ENCODE results near the gene MYO3B.
"Not testable (repeated sequence)": the region's sequence is repeated elsewhere in the genome, so short reads cannot be mapped to it uniquely, and the experiment has no call there.

MYO3B gene

DNA sequence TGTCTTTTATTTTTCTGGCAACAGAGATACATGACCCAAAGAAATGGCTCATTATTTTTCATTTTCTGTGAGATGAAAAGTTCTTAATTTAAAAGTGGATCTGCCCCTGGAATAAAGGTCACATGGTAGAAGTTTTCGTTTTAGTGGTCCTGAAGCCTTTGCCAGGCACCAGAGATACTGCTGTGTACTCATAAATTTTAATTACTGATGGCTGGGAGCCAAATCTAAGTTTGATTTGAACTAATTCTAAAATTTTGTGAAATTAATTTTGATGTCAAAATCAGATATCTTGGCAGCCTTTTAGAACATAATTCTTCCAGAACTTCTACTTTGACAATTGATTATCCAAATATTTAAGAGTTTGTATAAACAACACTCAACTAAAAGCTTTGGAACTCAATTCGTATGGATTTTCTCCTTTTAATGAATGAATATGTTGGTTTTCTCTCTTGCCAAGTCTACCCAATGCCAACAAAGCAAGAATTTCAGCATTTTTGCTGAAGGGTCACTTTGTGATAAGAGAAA is 408.7 kb downstream of the MYO3B start:
- Histone ChIP-seq H3K4me3 (no peak overlapping the region), H3K27ac (no peak overlapping the region), H4K20me1 (no peaks in the 10 kb centered on the region), H3K9ac (no peak overlapping the region), H3K4me2 (no peak overlapping the region), H3K9me3 (replicated peaks in 1 of 11) (no peaks in the 10 kb centered on the region), H3K4me1 (no peaks in the 10 kb centered on the region), H3K36me3 (no peaks in the 10 kb centered on the region), H3K27me3 (no peaks in the 10 kb centered on the region)
- TF ChIP-seq Cebpa-rat (IDR thresholded peaks at IDR 0.05), result no peak

DNA sequence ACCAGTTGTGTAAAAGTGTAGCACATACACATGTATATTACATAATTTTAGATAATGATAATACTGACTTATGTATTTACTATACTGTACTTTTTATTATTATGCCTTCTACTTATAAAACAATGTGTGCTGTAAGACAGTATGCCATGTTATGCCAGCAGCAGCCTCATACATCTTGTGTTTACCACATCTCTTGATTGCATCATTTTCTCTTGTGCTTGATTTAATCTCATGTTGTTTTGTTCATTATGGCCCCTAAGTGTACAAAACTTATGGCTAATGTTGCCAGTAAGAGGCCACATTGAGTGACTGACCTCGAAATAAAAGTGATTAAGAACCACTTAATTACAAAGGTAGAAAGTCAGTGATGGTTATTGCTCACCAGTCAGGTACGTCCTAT is 409.2 kb downstream of the MYO3B start:
- H3K4me3 ChIP-seq, result no peak overlapping the region
- no peak for TF ChIP-seq Cebpa-rat (IDR thresholded peaks at IDR 0.05)
- H3K36me3 ChIP-seq, result no peaks in the 10 kb centered on the region
- H3K4me1 ChIP-seq, result no peaks in the 10 kb centered on the region
- no peaks in the 10 kb centered on the region for H3K27me3 ChIP-seq
- H3K4me2 ChIP-seq, result no peak overlapping the region
- H3K9ac ChIP-seq, result no peak overlapping the region
- H3K9me3 ChIP-seq (replicated peaks in 1 of 11), result no peaks in the 10 kb centered on the region
- H4K20me1 ChIP-seq, result no peaks in the 10 kb centered on the region
- no peak overlapping the region for H3K27ac ChIP-seq

DNA sequence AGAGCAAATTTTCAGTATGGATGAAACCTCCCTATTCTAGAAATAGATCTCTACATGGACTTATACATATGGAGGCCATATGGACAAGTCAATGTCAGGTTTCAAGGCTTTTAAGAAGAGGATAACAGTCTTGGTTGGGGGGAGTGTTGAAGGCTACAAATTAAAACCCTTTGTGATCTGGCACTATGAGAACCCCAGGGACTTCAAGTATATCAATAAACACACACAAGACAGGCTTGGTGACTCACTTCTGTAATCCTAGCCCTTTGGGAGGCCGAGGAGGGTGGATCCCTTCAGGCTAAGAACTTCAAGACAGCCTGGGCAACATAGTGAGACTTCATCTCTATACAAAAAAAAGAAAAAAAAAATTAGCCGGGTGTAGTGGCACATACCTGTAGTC is 410.0 kb downstream of the MYO3B start:
- Histone ChIP-seq H3K9ac (no peak overlapping the region), H3K36me3 (no peaks in the 10 kb centered on the region), H4K20me1 (no peaks in the 10 kb centered on the region), H3K4me1 (no peaks in the 10 kb centered on the region), H3K9me3 (replicated peaks in 1 of 11) (no peaks in the 10 kb centered on the region), H3K4me3 (no peak overlapping the region), H3K27ac (no peak overlapping the region), H3K4me2 (no peak overlapping the region), H3K27me3 (no peaks in the 10 kb centered on the region)
- TF ChIP-seq Cebpa-rat (IDR thresholded peaks at IDR 0.05), result no peak

DNA sequence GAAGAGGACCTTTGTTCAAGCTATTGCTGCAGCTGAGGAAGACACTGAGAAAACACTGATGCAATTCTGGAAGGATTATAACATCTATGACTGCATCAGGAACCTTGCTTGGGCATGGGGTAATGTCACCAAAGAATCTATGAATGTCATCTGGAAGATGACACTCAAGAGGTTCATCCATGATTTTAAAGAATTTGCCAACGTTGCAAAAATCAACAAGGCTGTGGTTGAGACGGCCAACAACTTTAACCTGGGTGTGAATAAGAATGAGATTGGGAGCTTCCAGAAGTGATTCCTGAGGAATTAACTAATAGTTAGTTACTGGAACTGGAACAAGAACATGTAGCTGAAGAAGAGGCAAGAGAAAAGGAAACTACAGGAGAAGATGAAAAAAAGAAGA is 410.8 kb downstream of the MYO3B start:
- no peaks in the 10 kb centered on the region for H3K27me3 ChIP-seq
- H3K4me1 ChIP-seq, result no peaks in the 10 kb centered on the region
- H3K4me3 ChIP-seq, result no peak overlapping the region
- H3K9ac ChIP-seq, result no peak overlapping the region
- TF ChIP-seq Cebpa-rat (IDR thresholded peaks at IDR 0.05), result no peak
- no peaks in the 10 kb centered on the region for H3K9me3 ChIP-seq (replicated peaks in 1 of 11)
- no peaks in the 10 kb centered on the region for H4K20me1 ChIP-seq
- H3K36me3 ChIP-seq, result no peaks in the 10 kb centered on the region
- H3K27ac ChIP-seq, result no peak overlapping the region
- no peak overlapping the region for H3K4me2 ChIP-seq

DNA sequence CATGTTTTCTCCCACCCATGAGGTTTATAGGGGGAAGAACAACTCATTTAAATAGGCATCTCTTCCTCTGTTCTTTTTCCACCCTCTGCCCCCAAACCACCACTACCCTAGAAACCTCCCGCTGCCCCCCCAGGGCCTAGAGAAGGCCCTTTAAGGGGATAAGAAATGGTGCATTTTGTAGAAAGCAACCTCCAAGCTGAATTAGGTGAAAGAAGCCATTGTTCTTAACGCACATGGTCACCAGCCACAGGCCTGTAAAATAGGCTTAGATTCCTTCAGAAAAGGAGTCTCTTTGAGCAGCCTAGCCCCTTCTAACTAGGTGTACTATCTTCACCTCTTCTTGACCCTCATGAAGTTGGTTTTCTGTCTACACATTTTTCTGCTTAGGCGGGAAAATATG is 418.6 kb downstream of the MYO3B start:
- Histone ChIP-seq H3K27ac (no peak overlapping the region), H3K4me2 (no peak overlapping the region), H3K36me3 (no peaks in the 10 kb centered on the region), H3K9me3 (replicated peaks in 1 of 11) (no peaks in the 10 kb centered on the region), H3K9ac (no peak overlapping the region), H3K4me1 (no peaks in the 10 kb centered on the region), H3K4me3 (no peak overlapping the region), H4K20me1 (no peaks in the 10 kb centered on the region), H3K27me3 (no peaks in the 10 kb centered on the region)
- no peak for TF ChIP-seq Cebpa-rat (IDR thresholded peaks at IDR 0.05)

DNA sequence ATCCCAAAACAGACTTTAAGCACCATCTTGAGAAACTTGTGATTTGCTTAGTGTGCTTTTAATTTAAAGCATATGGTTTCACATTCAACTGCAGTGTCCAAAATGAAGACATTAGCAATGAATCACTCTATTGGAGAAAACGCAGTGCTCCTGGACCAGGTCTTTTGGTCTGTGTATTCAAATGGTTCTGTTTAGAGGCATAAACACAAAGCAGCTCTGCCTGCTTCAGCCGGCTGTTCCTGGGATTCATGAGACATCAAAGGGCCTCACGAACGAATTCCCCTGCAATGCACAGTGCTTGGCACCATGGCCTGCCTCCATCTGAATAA is 420.1 kb downstream of the MYO3B start:
- Histone ChIP-seq H3K9ac (no peak overlapping the region), H3K27me3 (no peaks in the 10 kb centered on the region), H4K20me1 (no peaks in the 10 kb centered on the region), H3K4me2 (no peak overlapping the region), H3K4me1 (no peaks in the 10 kb centered on the region), H3K4me3 (no peak overlapping the region), H3K9me3 (replicated peaks in 1 of 11) (no peaks in the 10 kb centered on the region), H3K36me3 (no peaks in the 10 kb centered on the region), H3K27ac (no peak overlapping the region)
- no peak for TF ChIP-seq Cebpa-rat (IDR thresholded peaks at IDR 0.05)

DNA sequence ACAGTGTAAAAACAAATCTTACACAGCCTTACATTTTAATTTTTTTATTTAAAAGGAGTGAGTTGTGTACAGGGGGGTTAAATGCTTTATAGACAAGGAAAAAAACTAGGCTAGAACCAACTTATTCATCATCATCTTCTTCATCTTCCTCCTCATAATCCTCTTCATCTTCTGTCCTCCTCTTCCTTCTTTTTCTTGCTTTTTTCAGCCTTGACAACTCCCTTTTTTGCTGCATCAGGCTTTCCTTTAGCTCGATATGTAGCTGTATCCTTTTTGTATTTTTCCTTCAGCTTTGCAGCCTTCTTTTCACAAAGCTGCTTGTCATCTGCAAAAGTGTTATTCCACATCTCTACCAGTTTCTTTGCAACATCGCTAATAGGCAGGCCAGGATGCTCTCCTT is 423.5 kb downstream of the MYO3B start:
- H4K20me1 ChIP-seq, result no peaks in the 10 kb centered on the region
- no peaks in the 10 kb centered on the region for H3K4me1 ChIP-seq
- H3K27ac ChIP-seq, result no peak overlapping the region
- no peaks in the 10 kb centered on the region for H3K27me3 ChIP-seq
- H3K4me3 ChIP-seq, result no peak overlapping the region
- no peaks in the 10 kb centered on the region for H3K36me3 ChIP-seq
- no peaks in the 10 kb centered on the region for H3K9me3 ChIP-seq (replicated peaks in 1 of 11)
- TF ChIP-seq Cebpa-rat (IDR thresholded peaks at IDR 0.05), result no peak
- H3K4me2 ChIP-seq, result no peak overlapping the region
- no peak overlapping the region for H3K9ac ChIP-seq

DNA sequence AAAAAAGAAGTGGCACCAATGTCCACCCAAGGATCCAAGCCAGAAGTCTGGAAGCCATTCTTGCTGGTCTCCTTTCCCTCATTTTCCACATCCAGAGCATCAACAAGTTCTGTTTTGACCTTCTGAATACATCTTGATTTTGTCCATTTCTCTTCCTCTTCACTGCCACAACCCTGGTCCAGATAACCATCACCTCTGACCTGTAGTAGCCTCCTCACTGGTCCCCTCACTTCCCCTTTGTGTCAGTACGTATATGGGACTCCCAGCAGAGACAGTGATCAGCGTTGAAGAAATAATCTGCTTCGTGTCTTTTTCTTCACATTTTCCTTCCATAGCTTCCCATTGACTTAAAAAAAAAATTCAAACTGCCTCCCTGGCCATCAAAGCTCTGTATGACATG is 427.9 kb downstream of the MYO3B start:
- no peaks in the 10 kb centered on the region for H3K4me1 ChIP-seq
- TF ChIP-seq Cebpa-rat (IDR thresholded peaks at IDR 0.05), result no peak
- H3K9me3 ChIP-seq (replicated peaks in 1 of 11), result no peaks in the 10 kb centered on the region
- no peak overlapping the region for H3K27ac ChIP-seq
- no peaks in the 10 kb centered on the region for H4K20me1 ChIP-seq
- H3K4me3 ChIP-seq, result no peak overlapping the region
- H3K36me3 ChIP-seq, result no peaks in the 10 kb centered on the region
- H3K27me3 ChIP-seq, result no peaks in the 10 kb centered on the region
- no peak overlapping the region for H3K4me2 ChIP-seq
- no peak overlapping the region for H3K9ac ChIP-seq

DNA sequence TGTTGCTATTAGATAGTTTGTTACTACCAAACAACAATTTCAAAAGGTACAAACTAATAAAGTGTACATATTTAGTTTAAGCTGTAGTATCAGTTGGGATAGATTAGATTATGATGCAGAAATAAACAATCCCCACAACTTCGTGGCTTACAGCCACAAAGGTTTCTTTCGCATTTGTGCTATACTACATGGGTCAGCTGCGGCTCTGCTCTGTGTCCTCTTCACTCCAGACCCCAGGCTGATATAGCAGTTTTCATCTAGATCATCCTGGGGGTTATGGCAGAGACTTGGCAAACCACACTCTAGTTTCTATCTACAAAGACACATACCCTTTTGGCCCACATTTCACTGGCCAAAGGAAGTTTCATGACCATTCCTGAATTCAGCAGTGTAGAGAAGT is 429.2 kb downstream of the MYO3B start:
- H3K9ac ChIP-seq, result no peak overlapping the region
- no peak overlapping the region for H3K4me3 ChIP-seq
- no peak overlapping the region for H3K27ac ChIP-seq
- no peaks in the 10 kb centered on the region for H3K4me1 ChIP-seq
- H3K27me3 ChIP-seq, result no peaks in the 10 kb centered on the region
- H3K4me2 ChIP-seq, result no peak overlapping the region
- H3K9me3 ChIP-seq (replicated peaks in 1 of 11), result no peaks in the 10 kb centered on the region
- no peaks in the 10 kb centered on the region for H3K36me3 ChIP-seq
- H4K20me1 ChIP-seq, result no peaks in the 10 kb centered on the region
- no peak for TF ChIP-seq Cebpa-rat (IDR thresholded peaks at IDR 0.05)

DNA sequence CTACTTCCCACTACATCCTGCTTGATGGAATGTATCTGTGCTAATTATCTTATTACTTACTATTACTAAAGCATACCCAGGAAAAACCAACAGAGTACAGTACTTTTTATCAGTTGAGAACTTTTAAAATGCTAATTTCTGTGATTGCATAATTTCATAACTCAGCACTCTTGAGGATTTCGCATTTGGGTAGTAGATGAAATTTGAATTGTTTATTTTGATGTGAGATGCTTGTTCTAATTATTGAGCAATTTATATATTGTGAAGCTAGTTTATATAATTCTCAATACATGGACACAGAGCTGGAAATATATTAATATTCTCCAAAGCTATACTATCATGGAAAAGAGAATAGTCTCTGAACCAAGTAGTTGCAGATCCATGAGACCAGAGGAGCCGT is 432.7 kb downstream of the MYO3B start:
- no peaks in the 10 kb centered on the region for H3K36me3 ChIP-seq
- H3K9ac ChIP-seq, result no peak overlapping the region
- H4K20me1 ChIP-seq, result no peaks in the 10 kb centered on the region
- H3K4me2 ChIP-seq, result no peak overlapping the region
- no peak for TF ChIP-seq Cebpa-rat (IDR thresholded peaks at IDR 0.05)
- no peaks in the 10 kb centered on the region for H3K27me3 ChIP-seq
- peaks cover 0 to 7% (median 0%) of the 10 kb centered on the region in 11 experiments; a peak in 2 of 22 replicates for H3K9me3 ChIP-seq (replicated peaks in 1 of 11)
- no peak overlapping the region for H3K27ac ChIP-seq
- H3K4me1 ChIP-seq, result no peaks in the 10 kb centered on the region
- H3K4me3 ChIP-seq, result no peak overlapping the region

DNA sequence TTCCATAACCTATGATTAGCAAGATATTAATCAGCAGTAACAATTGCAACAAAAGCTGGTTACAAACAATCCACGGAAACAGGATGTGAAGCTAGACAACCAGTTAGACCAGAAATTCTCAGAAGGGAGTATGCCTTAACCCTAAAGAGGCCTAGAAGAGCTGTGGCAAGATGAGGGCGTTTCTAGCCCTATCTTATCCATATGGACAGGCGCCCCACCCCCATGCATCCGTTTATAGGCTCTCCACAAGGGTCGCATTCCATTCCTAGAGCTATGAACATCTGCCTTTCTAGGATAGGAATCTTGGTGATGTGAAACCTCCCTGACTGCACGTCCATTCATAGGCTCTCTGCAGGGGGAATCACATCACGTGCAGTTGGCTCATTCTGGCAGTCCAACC is 441.0 kb downstream of the MYO3B start:
- not testable (repeated sequence) for H4K20me1 ChIP-seq, H3K4me3 ChIP-seq, H3K36me3 ChIP-seq, H3K4me2 ChIP-seq, H3K9ac ChIP-seq, H3K27ac ChIP-seq, H3K4me1 ChIP-seq, H3K27me3 ChIP-seq
- peaks cover 12 to 43% (median 21%) of the 10 kb centered on the region in 11 experiments; a peak in 16 of 22 replicates for H3K9me3 ChIP-seq (replicated peaks in 1 of 11)

DNA sequence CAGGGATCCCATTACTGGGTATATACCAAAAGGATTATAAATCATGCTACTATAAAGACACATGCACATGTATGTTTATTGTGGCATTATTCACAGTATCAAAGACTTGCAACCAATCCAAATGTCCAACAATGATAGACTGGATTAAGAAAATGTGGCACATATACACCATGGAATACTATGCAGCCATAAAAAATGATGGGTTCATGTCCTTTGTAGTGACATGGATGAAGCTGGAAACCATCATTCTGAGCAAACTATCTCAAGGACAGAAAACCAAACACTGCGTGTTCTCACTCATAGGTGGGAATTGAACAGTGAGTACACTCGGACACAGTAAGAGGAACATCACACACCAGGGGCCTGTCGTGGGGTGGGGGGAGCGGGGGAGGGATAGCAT is 457.1 kb downstream of the MYO3B start:
- H3K9me3 ChIP-seq (replicated peaks in 1 of 11); H3K9ac ChIP-seq; H3K4me2 ChIP-seq; H3K27ac ChIP-seq; H3K4me3 ChIP-seq; H3K4me1 ChIP-seq; H4K20me1 ChIP-seq; H3K36me3 ChIP-seq; H3K27me3 ChIP-seq: not testable (repeated sequence)
